Measurements from ENCODE around the gene GPSM3.

The GPSM3 gene

GRCh38 chr6:32168350-32168749, 24.1 kb downstream of the GPSM3 start:
- H3K4me1 ChIP-seq (ENCODE audit: control insufficient read depth, insufficient read depth, low read length), result no peaks in the 10 kb centered on the region
- H3K4me3 ChIP-seq (ENCODE audit: low read depth, low read length), result no peak overlapping the region
- no peak for TF ChIP-seq ZIC2 (tag by site-specific recombination; IDR thresholded peaks at IDR 0.05)
- no peaks in the 10 kb centered on the region for H3K9me3 ChIP-seq (ENCODE audit: control insufficient read depth, insufficient read depth, low read depth, low read length)
- H3K36me3 ChIP-seq (ENCODE audit: control insufficient read depth in 2 of 2, insufficient read depth in 1 of 2, low read length in 2 of 2), result peaks cover 15 to 68% of the 10 kb centered on the region in 2 experiments; a peak in 2 of 3 replicates
- no peak overlapping the region for H3K27ac ChIP-seq (ENCODE audit: extremely low read depth, low read depth, low read length)
- POLR2A ChIA-PET, result interaction anchor here (0.5 to 2.0 kb wide), 6 partner anchors 11 to 40 kb away, joined by 3 to 9 read pairs (median 6); partner anchors contain the start of genes ATF6B and PBX2
- CTCF ChIA-PET, result interaction anchor here (0.6 to 1.9 kb wide), 4 partner anchors 8 to 57 kb away, joined by 3 to 19 read pairs (median 5); partner anchors contain the start of gene AGPAT1

GRCh38 chr6:32167761-32168262, 24.6 kb downstream of the GPSM3 start:
- H3K27ac ChIP-seq (ENCODE audit: extremely low read depth, low read depth, low read length), result no peak overlapping the region
- H3K36me3 ChIP-seq (ENCODE audit: control insufficient read depth in 2 of 2, insufficient read depth in 1 of 2, low read length in 2 of 2), result peaks cover 19 to 73% of the 10 kb centered on the region in 2 experiments; a peak in 2 of 3 replicates
- POLR2A ChIA-PET, result interaction anchor here (0.5 to 1.3 kb wide), 4 partner anchors 10 to 18 kb away, joined by 3 to 6 read pairs (median 4); no protein-coding TSS in a partner anchor
- CTCF ChIA-PET, result interaction anchor here (1.0 to 1.9 kb wide), 2 partner anchors 8 to 50 kb away, joined by 3 to 19 read pairs; partner anchors contain the start of gene AGPAT1
- H3K9me3 ChIP-seq (ENCODE audit: control insufficient read depth, insufficient read depth, low read depth, low read length), result no peaks in the 10 kb centered on the region
- TF ChIP-seq ZNF596 (tag by site-specific recombination; IDR thresholded peaks at IDR 0.05), result no peak
- TF ChIP-seq ZNF404 (tag by site-specific recombination; IDR thresholded peaks at IDR 0.05), result no peak
- no peak for TF ChIP-seq ZNF121 (tag by site-specific recombination; IDR thresholded peaks at IDR 0.05)
- no peak for TF ChIP-seq ZNF311 (tag by site-specific recombination; IDR thresholded peaks at IDR 0.05; ENCODE audit: borderline replicate concordance)
- no peak for TF ChIP-seq ZNF133 (tag by site-specific recombination; IDR thresholded peaks at IDR 0.05)
- no peak for TF ChIP-seq ZBTB1 (tag by site-specific recombination; IDR thresholded peaks at IDR 0.05)
- TF ChIP-seq ZNF792 (tag by site-specific recombination; IDR thresholded peaks at IDR 0.05), result no peak
- TF ChIP-seq KLF10 (tag by site-specific recombination; IDR thresholded peaks at IDR 0.05), result no peak
- TF ChIP-seq, protein P1, sequence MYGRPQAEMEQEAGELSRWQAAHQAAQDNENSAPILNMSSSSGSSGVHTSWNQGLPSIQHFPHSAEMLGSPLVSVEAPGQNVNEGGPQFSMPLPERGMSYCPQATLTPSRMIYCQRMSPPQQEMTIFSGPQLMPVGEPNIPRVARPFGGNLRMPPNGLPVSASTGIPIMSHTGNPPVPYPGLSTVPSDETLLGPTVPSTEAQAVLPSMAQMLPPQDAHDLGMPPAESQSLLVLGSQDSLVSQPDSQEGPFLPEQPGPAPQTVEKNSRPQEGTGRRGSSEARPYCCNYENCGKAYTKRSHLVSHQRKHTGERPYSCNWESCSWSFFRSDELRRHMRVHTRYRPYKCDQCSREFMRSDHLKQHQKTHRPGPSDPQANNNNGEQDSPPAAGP (tag by site-specific recombination; IDR thresholded peaks at IDR 0.05), result no peak
- no peak for TF ChIP-seq ZNF2 (tag by site-specific recombination; IDR thresholded peaks at IDR 0.05)
- TF ChIP-seq ZSCAN16 (tag by site-specific recombination; IDR thresholded peaks at IDR 0.05), result no peak
- TF ChIP-seq, protein P2, sequence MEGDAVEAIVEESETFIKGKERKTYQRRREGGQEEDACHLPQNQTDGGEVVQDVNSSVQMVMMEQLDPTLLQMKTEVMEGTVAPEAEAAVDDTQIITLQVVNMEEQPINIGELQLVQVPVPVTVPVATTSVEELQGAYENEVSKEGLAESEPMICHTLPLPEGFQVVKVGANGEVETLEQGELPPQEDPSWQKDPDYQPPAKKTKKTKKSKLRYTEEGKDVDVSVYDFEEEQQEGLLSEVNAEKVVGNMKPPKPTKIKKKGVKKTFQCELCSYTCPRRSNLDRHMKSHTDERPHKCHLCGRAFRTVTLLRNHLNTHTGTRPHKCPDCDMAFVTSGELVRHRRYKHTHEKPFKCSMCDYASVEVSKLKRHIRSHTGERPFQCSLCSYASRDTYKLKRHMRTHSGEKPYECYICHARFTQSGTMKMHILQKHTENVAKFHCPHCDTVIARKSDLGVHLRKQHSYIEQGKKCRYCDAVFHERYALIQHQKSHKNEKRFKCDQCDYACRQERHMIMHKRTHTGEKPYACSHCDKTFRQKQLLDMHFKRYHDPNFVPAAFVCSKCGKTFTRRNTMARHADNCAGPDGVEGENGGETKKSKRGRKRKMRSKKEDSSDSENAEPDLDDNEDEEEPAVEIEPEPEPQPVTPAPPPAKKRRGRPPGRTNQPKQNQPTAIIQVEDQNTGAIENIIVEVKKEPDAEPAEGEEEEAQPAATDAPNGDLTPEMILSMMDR (tag by site-specific recombination; IDR thresholded peaks at IDR 0.05), result no peak
- TF ChIP-seq ZNF610 (tag by site-specific recombination; IDR thresholded peaks at IDR 0.05; ENCODE audit: borderline replicate concordance), result no peak
- no peak for TF ChIP-seq ZNF18 (tag by site-specific recombination; IDR thresholded peaks at IDR 0.05)
- H3K4me1 ChIP-seq (ENCODE audit: control insufficient read depth, insufficient read depth, low read length), result no peaks in the 10 kb centered on the region
- no peak overlapping the region for H3K4me3 ChIP-seq (ENCODE audit: low read depth, low read length)

GRCh38 chr6:32167154-32167760, 25.2 kb downstream of the GPSM3 start:
- peaks cover 19 to 79% of the 10 kb centered on the region in 2 experiments; a peak in 2 of 3 replicates for H3K36me3 ChIP-seq (ENCODE audit: control insufficient read depth in 2 of 2, insufficient read depth in 1 of 2, low read length in 2 of 2)
- POLR2A ChIA-PET, result interaction anchor here (0.6 to 1.3 kb wide), 4 partner anchors 10 to 18 kb away, joined by 3 to 5 read pairs (median 4); no protein-coding TSS in a partner anchor
- no peak overlapping the region for H3K4me3 ChIP-seq (ENCODE audit: low read depth, low read length)
- CTCF ChIA-PET, result interaction anchor here (1.0 to 1.9 kb wide), 2 partner anchors 9 to 49 kb away, joined by 3 to 19 read pairs; partner anchors contain the start of gene AGPAT1
- no peak overlapping the region for H3K27ac ChIP-seq (ENCODE audit: extremely low read depth, low read depth, low read length)
- no peaks in the 10 kb centered on the region for H3K9me3 ChIP-seq (ENCODE audit: control insufficient read depth, insufficient read depth, low read depth, low read length)
- H3K4me1 ChIP-seq (ENCODE audit: control insufficient read depth, insufficient read depth, low read length), result no peaks in the 10 kb centered on the region
- TF ChIP-seq ZNF48 (tag by site-specific recombination; IDR thresholded peaks at IDR 0.05) (no peak), PRDM1 (tag by site-specific recombination; IDR thresholded peaks at IDR 0.05) (0 out of 2 replicates have a peak, but pooled peaks have one; percentile 19)
